H1 (cell line): ENCODE data around the gene METTL22. TPM values are rescaled to one million over a fixed set of nuclear protein-coding genes. Genes with fewer than 3 reads are reported as not detected.

ENCODE experiments used
- FOSL1 ChIP-seq: IDR thresholded peaks from 2 replicates; pipeline ENCODE4 v1.6.1; 2011; ENCODE audit warnings: mild to moderate bottlenecking, low read depth, low read length, moderate library complexity; ENCODE audit not compliant: insufficient read depth
- GTF2F1 ChIP-seq: IDR thresholded peaks from 2 replicates; pipeline ENCODE4 v1.6.1; 2012; ENCODE audit warnings: low read depth, low read length, improper control_type of control experiment, borderline replicate concordance
- MAFK ChIP-seq: IDR thresholded peaks from 2 replicates; pipeline ENCODE4 v1.6.1; 2012; ENCODE audit warnings: low read depth, mild to moderate bottlenecking, improper control_type of control experiment, low read length
- POLR2A ChIP-seq, 2 experiments: IDR thresholded peaks; 1 replicate in 1 of 2; 2 replicates in 1 of 2; pipeline ENCODE4 v1.6.1; 2011; ENCODE audit warnings: low read depth in 2 of 2, low read length in 2 of 2, mild to moderate bottlenecking in 2 of 2; ENCODE audit errors: control extremely low read depth in 1 of 2
- SP4 ChIP-seq: IDR thresholded peaks from 2 replicates; pipeline ENCODE4 v1.6.1; 2012; ENCODE audit warnings: low read length, inconsistent platforms
- ZNF274 ChIP-seq: IDR thresholded peaks from 2 replicates; pipeline ENCODE4 v1.7.0; 2012; ENCODE audit warnings: low read length, borderline replicate concordance; ENCODE audit errors: extremely low read depth
- polyA plus RNA-seq, 7 experiments: library from polyadenylated mRNA; depleted of rRNA in 3 of 7; stranded (reverse) in 5 of 7; unstranded in 2 of 7; fragments of >200 nt in 5 of 7; fragments of 200-250 nt in 2 of 7; gene quantifications; 1 replicate in 5 of 7; 2 replicates in 1 of 7; 4 replicates in 1 of 7; pipeline versions ENCODE4 v1.2.1 to v1.2.3, GENCODE V29; 2011 to 2013; ENCODE audit warnings: missing spikeins in 2 of 7, mixed read lengths in 2 of 7
- total RNA-seq: library from RNA; stranded (reverse); fragmentation: NEBNext Ultra II Directional; extraction: Animal tissue kit (Norgen Biotek cat#: 25700); gene quantifications from 2 replicates; pipeline ENCODE4 v1.2.1, GENCODE V29; 2021
- TF ChIP-seq, protein P1 (sequence below): IDR thresholded peaks from 2 replicates; pipeline ENCODE4 v1.6.1; 2012; ENCODE audit warnings: low read length, inconsistent platforms

Gene METTL22
- total and polyA plus RNA-seq, 2 of the 8 experiments (the other 6 are each of a cell fraction or from before 2014, with no cell fraction given): 56.7 to 85.2 TPM

DNA sequence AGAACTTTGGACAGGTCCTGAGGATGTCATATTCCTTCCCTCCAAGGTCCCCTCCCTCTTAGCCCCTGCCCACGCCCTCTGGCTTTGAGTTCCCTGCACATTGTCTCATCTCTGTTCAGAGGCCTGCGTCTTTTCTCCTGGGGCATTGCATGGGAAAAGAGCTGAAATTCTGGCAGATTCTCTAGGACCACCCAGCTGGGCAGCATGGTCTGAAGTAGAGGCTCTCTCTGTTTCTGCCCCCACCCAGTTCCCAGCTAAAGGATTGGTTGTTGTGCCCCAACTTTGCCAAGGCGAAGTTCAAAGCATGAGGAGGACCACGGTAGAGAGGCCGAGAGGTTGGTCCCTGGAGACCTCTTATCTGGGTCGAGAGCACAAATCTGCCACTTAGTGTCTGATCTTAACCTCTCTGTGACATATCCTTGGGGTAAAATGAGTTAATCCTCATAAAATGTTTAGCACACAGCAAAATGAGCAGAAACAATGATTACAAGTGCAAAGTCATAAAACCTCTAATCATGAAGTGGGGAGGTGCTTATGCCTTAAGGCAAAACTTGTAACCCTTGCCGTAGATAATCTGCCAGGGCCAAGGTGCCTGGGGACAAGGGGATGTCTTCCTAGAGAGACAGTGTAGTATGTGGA, 55.4 kb downstream of the METTL22 start (continued):
- no peak for TF ChIP-seq FOSL1
- TF ChIP-seq, protein P1, sequence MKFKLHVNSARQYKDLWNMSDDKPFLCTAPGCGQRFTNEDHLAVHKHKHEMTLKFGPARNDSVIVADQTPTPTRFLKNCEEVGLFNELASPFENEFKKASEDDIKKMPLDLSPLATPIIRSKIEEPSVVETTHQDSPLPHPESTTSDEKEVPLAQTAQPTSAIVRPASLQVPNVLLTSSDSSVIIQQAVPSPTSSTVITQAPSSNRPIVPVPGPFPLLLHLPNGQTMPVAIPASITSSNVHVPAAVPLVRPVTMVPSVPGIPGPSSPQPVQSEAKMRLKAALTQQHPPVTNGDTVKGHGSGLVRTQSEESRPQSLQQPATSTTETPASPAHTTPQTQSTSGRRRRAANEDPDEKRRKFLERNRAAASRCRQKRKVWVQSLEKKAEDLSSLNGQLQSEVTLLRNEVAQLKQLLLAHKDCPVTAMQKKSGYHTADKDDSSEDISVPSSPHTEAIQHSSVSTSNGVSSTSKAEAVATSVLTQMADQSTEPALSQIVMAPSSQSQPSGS: no peak
- TF ChIP-seq GTF2F1: no peak
- no peak for TF ChIP-seq SP4
- no peak for TF ChIP-seq ZNF274
- TF ChIP-seq MAFK: no peak
- no peak for TF ChIP-seq POLR2A (IDR thresholded peaks at IDR 0.05; ENCODE audit: control extremely low read depth in 1 of 2, low read depth in 2 of 2, low read length in 2 of 2)
